ENCODE data around the gene SLC45A1. TPM values are rescaled to one million over a fixed set of nuclear protein-coding genes. Genes with fewer than 3 reads are reported as not detected.

Gene SLC45A1
- total RNA-seq, 2 experiments from 2014 or later, result 0.88 to 0.98 TPM

DNA sequence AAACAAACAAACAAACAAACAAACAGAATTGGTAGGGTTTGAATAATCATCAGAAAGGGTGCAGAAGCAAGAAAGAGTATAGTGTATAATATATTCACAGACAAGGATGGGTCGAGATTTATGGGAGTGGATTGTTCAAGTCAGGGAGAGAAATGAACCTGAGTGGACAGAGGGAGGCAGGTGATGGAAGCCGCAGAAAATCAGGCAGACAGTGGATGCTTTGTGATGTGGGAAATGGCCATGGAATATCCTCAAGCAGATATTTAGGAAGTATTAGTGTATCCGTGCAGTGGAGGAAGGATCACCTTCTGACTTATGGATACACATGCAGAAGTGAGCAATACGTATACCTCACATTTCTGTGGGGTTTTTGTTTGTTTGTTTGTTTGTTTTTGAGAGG lies 14.0 kb upstream of the SLC45A1 start:
- intact Hi-C loops (cut with DNase I, micrococcal nuclease), result no loop called here

DNA sequence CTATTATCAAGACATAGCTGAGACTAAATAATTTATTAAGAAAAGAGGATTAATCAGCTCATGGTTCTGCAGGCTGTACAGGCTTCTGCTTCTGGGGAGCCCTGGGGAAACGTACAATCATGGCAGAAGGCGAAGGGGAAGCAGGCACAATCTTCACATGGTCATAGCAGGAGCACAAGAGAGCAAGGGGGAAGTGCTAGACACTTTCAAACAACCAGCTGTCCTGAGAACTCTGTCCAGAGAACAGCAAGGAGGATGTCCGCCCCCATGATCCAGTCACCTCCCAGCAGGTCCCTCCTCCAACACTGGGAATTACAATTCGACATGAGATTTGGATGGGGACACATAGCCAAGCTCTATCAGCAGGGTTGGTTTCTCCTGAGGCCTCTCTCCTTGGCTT lies 10.3 kb upstream of the SLC45A1 start:
- POLR2A ChIA-PET, result no interaction called here
- Histone ChIP-seq H3K4me1 (ENCODE audit: insufficient read depth, low read length) (no peaks in the 10 kb centered on the region), H3K4me3 (ENCODE audit: low read length) (no peak overlapping the region), H3K27ac (ENCODE audit: low read depth in 1 of 2, low read length in 2 of 2) (no peak overlapping the region), H3K9me3 (ENCODE audit: control insufficient read depth in 1 of 2, insufficient read depth in 1 of 2, low read length in 2 of 2) (no peaks in the 10 kb centered on the region), H3K27me3 (ENCODE audit: control insufficient read depth in 1 of 2, insufficient read depth in 2 of 2, low read length in 2 of 2) (no peaks in the 10 kb centered on the region), H3K36me3 (ENCODE audit: insufficient read depth, low read length) (no peaks in the 10 kb centered on the region)
- intact Hi-C loops (cut with DNase I, micrococcal nuclease), result no loop called here
- ATAC-seq (ENCODE audit: poor library complexity) (no peak), DNase-seq (no peak)
- Mint-ChIP-seq H3K4me3 (no peak overlapping the region), H3K9me3 (no peaks in the 10 kb centered on the region), H3K4me1 (ENCODE audit: low read depth) (no peaks in the 10 kb centered on the region), H3K27me3 (peaks cover 4% of the 10 kb centered on the region), H3K36me3 (ENCODE audit: low read depth) (no peaks in the 10 kb centered on the region), H3K27ac (no peak overlapping the region)
- CTCF ChIA-PET, result interaction anchor here (1.4 kb wide), 1 partner anchor 292 kb away, joined by 4 read pairs; no protein-coding TSS in a partner anchor
- TF ChIP-seq, protein P1, sequence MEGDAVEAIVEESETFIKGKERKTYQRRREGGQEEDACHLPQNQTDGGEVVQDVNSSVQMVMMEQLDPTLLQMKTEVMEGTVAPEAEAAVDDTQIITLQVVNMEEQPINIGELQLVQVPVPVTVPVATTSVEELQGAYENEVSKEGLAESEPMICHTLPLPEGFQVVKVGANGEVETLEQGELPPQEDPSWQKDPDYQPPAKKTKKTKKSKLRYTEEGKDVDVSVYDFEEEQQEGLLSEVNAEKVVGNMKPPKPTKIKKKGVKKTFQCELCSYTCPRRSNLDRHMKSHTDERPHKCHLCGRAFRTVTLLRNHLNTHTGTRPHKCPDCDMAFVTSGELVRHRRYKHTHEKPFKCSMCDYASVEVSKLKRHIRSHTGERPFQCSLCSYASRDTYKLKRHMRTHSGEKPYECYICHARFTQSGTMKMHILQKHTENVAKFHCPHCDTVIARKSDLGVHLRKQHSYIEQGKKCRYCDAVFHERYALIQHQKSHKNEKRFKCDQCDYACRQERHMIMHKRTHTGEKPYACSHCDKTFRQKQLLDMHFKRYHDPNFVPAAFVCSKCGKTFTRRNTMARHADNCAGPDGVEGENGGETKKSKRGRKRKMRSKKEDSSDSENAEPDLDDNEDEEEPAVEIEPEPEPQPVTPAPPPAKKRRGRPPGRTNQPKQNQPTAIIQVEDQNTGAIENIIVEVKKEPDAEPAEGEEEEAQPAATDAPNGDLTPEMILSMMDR (IDR thresholded peaks at IDR 0.05), result no peak

More for the DNA sequence above, 14.0 kb upstream of the SLC45A1 start:
- H3K4me3 Mint-ChIP-seq, result no peak overlapping the region
- H3K27ac Mint-ChIP-seq, result no peak overlapping the region
- H3K27me3 ChIP-seq (ENCODE audit: control insufficient read depth in 1 of 2, insufficient read depth in 2 of 2, low read length in 2 of 2), result peaks cover 0 to 4% of the 10 kb centered on the region in 2 experiments
- no peaks in the 10 kb centered on the region for H3K4me1 ChIP-seq (ENCODE audit: insufficient read depth, low read length)
- no peak for ATAC-seq (ENCODE audit: poor library complexity)
- no peaks in the 10 kb centered on the region for H3K9me3 ChIP-seq (ENCODE audit: control insufficient read depth in 1 of 2, insufficient read depth in 1 of 2, low read length in 2 of 2)
- CTCF ChIA-PET, result no interaction called here
- H3K4me3 ChIP-seq (ENCODE audit: low read length), result no peak overlapping the region
- H3K9me3 Mint-ChIP-seq, result no peaks in the 10 kb centered on the region
- no peaks in the 10 kb centered on the region for H3K36me3 ChIP-seq (ENCODE audit: insufficient read depth, low read length)
- no peaks in the 10 kb centered on the region for H3K36me3 Mint-ChIP-seq (ENCODE audit: low read depth)
- TF ChIP-seq, protein P1 (IDR thresholded peaks at IDR 0.05), result no peak
- H3K27ac ChIP-seq (ENCODE audit: low read depth in 1 of 2, low read length in 2 of 2), result no peak overlapping the region
- H3K4me1 Mint-ChIP-seq (ENCODE audit: low read depth), result no peaks in the 10 kb centered on the region
- POLR2A ChIA-PET, result no interaction called here
- DNase-seq, result no peak
- H3K27me3 Mint-ChIP-seq, result peaks cover 15% of the 10 kb centered on the region

DNA sequence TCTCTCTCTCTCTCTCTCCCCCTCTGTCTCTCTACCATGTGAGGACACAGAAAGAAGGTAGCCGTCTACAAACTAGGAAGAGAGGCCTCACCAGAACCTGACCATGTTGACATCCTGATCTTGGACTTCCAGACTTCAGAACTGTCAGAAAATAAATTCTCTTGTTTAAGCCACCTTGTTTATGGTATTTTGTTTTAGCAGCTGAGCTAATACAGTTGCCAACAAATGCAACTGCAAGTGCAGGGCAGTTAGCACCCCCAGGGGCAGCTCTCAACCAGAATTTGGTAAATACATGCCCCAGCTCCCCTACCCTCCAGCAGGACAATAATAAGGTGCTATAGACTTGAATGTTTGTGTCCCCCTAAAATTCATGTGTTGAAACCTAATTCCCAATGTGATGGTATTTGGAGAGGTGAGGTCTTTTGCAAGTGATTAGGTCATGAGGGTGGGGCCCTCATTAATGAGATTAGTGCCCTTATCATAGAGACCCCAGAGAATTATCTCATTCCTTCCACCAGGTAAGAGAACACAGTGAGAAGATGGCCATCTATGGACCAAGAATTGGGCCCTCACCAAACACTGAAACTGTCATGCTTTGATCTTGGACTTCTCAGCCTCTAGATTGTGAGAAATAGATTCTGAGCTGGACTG lies 6.7 kb upstream of the SLC45A1 start:
- Histone ChIP-seq H3K4me3 (ENCODE audit: low read length) (no peak overlapping the region), H3K27ac (ENCODE audit: low read depth in 1 of 2, low read length in 2 of 2) (no peak overlapping the region), H3K27me3 (ENCODE audit: control insufficient read depth in 1 of 2, insufficient read depth in 2 of 2, low read length in 2 of 2) (peaks cover 17% of the 10 kb centered on the region in 2 experiments), H3K9me3 (ENCODE audit: control insufficient read depth in 1 of 2, insufficient read depth in 1 of 2, low read length in 2 of 2) (no peaks in the 10 kb centered on the region), H3K36me3 (ENCODE audit: insufficient read depth, low read length) (no peaks in the 10 kb centered on the region), H3K4me1 (ENCODE audit: insufficient read depth, low read length) (peaks cover 15% of the 10 kb centered on the region)
- Mint-ChIP-seq H3K27me3 (peaks cover 32% of the 10 kb centered on the region), H3K36me3 (ENCODE audit: low read depth) (no peaks in the 10 kb centered on the region), H3K27ac (no peak overlapping the region), H3K4me1 (ENCODE audit: low read depth) (peaks cover 15% of the 10 kb centered on the region), H3K4me3 (no peak overlapping the region), H3K9me3 (no peaks in the 10 kb centered on the region)
- TF ChIP-seq, protein P1 (IDR thresholded peaks at IDR 0.05), result no peak
- POLR2A ChIA-PET, result no interaction called here
- ATAC-seq (ENCODE audit: poor library complexity) (no peak), DNase-seq (no peak)
- CTCF ChIA-PET, result interaction anchor here (0.6 to 0.7 kb wide), 2 partner anchors 39 to 407 kb away, joined by 3 to 4 read pairs; no protein-coding TSS in a partner anchor
- intact Hi-C loops (cut with DNase I, micrococcal nuclease), result no loop called here
